HCT116 (cell line): ENCODE data around the gene FCN3.

ENCODE experiments used
- CEBPB ChIP-seq: IDR thresholded peaks from 2 replicates; pipeline ENCODE4 v1.6.1; 2012; ENCODE audit warnings: low read depth
- CTCF ChIP-seq, 3 experiments: fragments of 200-600 bp in 1 of 3; sonication (generic) in 1 of 3; IDR thresholded peaks in 2 of 3; conservative IDR thresholded peaks in 1 of 3; 2 replicates each; pipeline ENCODE4 v1.5.1; 2012 to 2017; ENCODE audit warnings: low read depth in 2 of 3, low read length in 2 of 3, antibody characterized with exemption in 1 of 3, borderline replicate concordance in 1 of 3, control low read depth in 1 of 3, mild to moderate bottlenecking in 1 of 3, mixed read lengths in 1 of 3, mixed run types in 1 of 3, moderate library complexity in 1 of 3; ENCODE audit not compliant: insufficient read depth in 1 of 3
- EZH2 ChIP-seq: fragments of 200-600 bp; sonication (generic); IDR thresholded peaks from 2 replicates; pipeline ENCODE4 v1.6.1; 2017; ENCODE audit warnings: antibody characterized with exemption, mixed run types
- MAX ChIP-seq: IDR thresholded peaks from 2 replicates; pipeline ENCODE4 v1.6.1; 2012
- POLR2A ChIP-seq: IDR thresholded peaks from 2 replicates; pipeline ENCODE4 v1.7.0; 2011; ENCODE audit warnings: borderline replicate concordance; ENCODE audit not compliant: insufficient read depth, insufficient read length; ENCODE audit errors: extremely low read depth
- SP1 ChIP-seq: IDR thresholded peaks from 2 replicates; pipeline ENCODE4 v1.6.1; 2012; ENCODE audit warnings: low read depth

- TF ChIP-seq EZH2 (no peak), POLR2A (no peak), MAX (no peak), CTCF (IDR thresholded peaks at IDR 0.05 in 2 of 3, conservative IDR thresholded peaks at IDR 0.05 in 1 of 3; ENCODE audit: borderline replicate concordance in 1 of 3, insufficient read depth in 1 of 3, low read depth in 2 of 3, low read length in 2 of 3) (no peak), SP1 (no peak), CEBPB (no peak)
Measured at GRCh38 chr1:27399251-27400025, 24.8 kb upstream of the FCN3 start.
